ENCODE results near the gene AOC1. TPM values are rescaled to one million over a fixed set of nuclear protein-coding genes. Genes with fewer than 3 reads are reported as not detected.

The AOC1 gene
- total and polyA plus RNA-seq, 2 of the 13 experiments (the other 11 are each of a cell fraction or from before 2014, with no cell fraction given), result not detected

DNA sequence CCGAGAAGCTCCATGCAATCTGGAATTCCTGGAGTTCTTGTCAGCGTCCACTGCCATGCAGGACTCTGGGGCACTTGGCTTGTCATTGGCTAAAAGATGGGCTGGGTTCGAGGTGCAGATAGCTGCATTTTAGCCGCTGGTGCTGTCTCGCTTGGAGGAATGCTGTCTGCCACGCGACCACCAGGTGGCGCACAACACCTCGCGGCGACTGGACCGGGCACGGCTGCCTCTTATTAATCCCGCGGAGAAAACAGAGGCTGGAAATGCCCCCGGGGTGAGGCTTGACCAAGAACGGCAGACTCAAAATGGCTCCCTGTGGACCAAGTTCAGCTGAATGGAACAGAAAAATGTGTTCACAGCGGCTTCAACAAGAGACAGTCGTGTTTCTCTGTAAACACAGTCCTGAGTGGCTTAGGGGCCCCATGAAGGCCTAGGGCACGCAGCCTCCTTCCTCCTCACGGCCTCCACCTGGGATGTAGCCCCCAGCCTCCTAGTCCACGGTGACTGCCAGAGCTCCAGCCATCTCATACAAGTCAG, 46.2 kb downstream of the AOC1 start (continued):
- TF ChIP-seq, protein P1, sequence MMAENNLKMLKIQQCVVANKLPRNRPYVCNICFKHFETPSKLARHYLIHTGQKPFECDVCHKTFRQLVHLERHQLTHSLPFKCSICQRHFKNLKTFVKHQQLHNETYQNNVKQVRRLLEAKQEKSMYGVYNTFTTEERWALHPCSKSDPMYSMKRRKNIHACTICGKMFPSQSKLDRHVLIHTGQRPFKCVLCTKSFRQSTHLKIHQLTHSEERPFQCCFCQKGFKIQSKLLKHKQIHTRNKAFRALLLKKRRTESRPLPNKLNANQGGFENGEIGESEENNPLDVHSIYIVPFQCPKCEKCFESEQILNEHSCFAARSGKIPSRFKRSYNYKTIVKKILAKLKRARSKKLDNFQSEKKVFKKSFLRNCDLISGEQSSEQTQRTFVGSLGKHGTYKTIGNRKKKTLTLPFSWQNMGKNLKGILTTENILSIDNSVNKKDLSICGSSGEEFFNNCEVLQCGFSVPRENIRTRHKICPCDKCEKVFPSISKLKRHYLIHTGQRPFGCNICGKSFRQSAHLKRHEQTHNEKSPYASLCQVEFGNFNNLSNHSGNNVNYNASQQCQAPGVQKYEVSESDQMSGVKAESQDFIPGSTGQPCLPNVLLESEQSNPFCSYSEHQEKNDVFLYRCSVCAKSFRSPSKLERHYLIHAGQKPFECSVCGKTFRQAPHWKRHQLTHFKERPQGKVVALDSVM (CRISPR knock-in tag; IDR thresholded peaks at IDR 0.05), result peak; percentile 74
- TF ChIP-seq MAF1 (CRISPR knock-in tag; IDR thresholded peaks at IDR 0.05; ENCODE audit: borderline replicate concordance), result no peak

DNA sequence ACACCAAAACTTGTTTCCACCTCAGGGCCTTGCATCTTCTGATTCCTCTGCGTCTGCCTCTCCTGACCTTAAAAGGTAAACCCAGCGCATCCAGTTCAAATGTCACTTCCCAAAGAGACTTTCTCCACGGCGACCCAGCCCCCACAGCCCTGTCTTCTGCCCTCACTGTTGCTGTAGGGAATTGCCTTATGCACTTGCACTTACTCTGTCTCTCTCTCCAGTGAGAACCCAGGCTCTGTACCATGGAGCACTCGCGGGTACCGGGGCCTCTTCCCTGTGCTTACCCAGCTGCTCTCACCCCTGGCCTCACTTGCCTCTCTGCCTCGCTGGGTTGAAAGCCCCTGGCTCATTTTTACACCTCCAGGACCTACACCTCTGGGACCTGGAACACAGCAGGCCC, 48.4 kb downstream of the AOC1 start:
- POLR2A ChIA-PET, result no interaction called here
- CTCF ChIA-PET (ENCODE audit: low intra/inter-chr PET ratio, low total read pairs), result no interaction called here
- DNase-seq (ENCODE audit: low spot score) (no peak), ATAC-seq (peak; percentile 27), FAIRE-seq (no peak)
- no peaks in the 10 kb centered on the region for H3K36me3 ChIP-seq (replicated peaks in 1 of 2; ENCODE audit: control insufficient read depth in 1 of 2, insufficient read depth in 2 of 2, low read length in 2 of 2)
- H3K4me3 ChIP-seq (replicated peaks in 1 of 3; ENCODE audit: insufficient read depth in 1 of 3, low read depth in 2 of 3, low read length in 3 of 3), result no peak overlapping the region
- H4K20me1 ChIP-seq (ENCODE audit: insufficient read depth, low read length), result no peaks in the 10 kb centered on the region
- H3K4me1 ChIP-seq (ENCODE audit: insufficient read depth, low read length), result peaks cover 18% of the 10 kb centered on the region
- H3K79me2 ChIP-seq (ENCODE audit: insufficient read depth, low read length), result no peaks in the 10 kb centered on the region
- in situ Hi-C loops (cut with HindIII; ENCODE audit: extremely low pct_ligation_motif_present, low pct_unique_long_range_greater_than_20kb), result no loop called here
- no peaks in the 10 kb centered on the region for H3K9me3 ChIP-seq (ENCODE audit: low read length)
- 26% methylated on average over 8 of the region's 8 CpGs for WGBS (ENCODE audit: low lambda C conversion rate)
- no peak overlapping the region for H3K27ac ChIP-seq (ENCODE audit: extremely low read length, insufficient read depth, low read length)
- no peak overlapping the region for H2AFZ ChIP-seq (ENCODE audit: low read length)
- H3K27me3 ChIP-seq (ENCODE audit: control insufficient read depth in 1 of 2, insufficient read depth in 2 of 2, low read length in 2 of 2), result peaks cover 1 to 33% of the 10 kb centered on the region in 2 experiments; a peak in 3 of 5 replicates
- BruUV-seq (replicated peaks), result no TSS peak
- no peak overlapping the region for H3K9ac ChIP-seq (ENCODE audit: insufficient read depth, low read depth, low read length)
- intact Hi-C loops (cut with micrococcal nuclease; ENCODE audit: unreplicated experiment), result no loop called here
- H3K4me2 ChIP-seq (ENCODE audit: low read depth, low read length), result peak overlapping the region; percentile 29; the same call in 1 of the 2 replicates
- TF ChIP-seq MYC (CRISPR knock-in tag; IDR thresholded peaks at IDR 0.05; ENCODE audit: borderline replicate concordance), result no peak
- TF ChIP-seq DPF2 (CRISPR knock-in tag; IDR thresholded peaks at IDR 0.05; ENCODE audit: borderline replicate concordance, low read depth), result no peak
- no peak for TF ChIP-seq ZBTB20 (CRISPR knock-in tag; IDR thresholded peaks at IDR 0.05; ENCODE audit: borderline replicate concordance, low read depth)
- no peak for TF ChIP-seq ONECUT2 (CRISPR knock-in tag; IDR thresholded peaks at IDR 0.05)
- TF ChIP-seq NFATC3 (CRISPR knock-in tag; IDR thresholded peaks at IDR 0.05), result no peak
- TF ChIP-seq, protein P2, sequence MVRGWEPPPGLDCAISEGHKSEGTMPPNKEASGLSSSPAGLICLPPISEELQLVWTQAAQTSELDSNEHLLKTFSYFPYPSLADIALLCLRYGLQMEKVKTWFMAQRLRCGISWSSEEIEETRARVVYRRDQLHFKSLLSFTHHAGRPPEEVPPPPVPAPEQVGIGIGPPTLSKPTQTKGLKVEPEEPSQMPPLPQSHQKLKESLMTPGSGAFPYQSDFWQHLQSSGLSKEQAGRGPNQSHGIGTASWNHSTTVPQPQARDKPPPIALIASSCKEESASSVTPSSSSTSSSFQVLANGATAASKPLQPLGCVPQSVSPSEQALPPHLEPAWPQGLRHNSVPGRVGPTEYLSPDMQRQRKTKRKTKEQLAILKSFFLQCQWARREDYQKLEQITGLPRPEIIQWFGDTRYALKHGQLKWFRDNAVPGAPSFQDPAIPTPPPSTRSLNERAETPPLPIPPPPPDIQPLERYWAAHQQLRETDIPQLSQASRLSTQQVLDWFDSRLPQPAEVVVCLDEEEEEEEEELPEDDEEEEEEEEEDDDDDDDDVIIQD (CRISPR knock-in tag; IDR thresholded peaks at IDR 0.05; ENCODE audit: low read depth), result no peak
- TF ChIP-seq ZNF143 (CRISPR knock-in tag; IDR thresholded peaks at IDR 0.05), result no peak
- TF ChIP-seq ZNF460 (CRISPR knock-in tag; IDR thresholded peaks at IDR 0.05; ENCODE audit: borderline replicate concordance), result no peak
- TF ChIP-seq, protein P3, sequence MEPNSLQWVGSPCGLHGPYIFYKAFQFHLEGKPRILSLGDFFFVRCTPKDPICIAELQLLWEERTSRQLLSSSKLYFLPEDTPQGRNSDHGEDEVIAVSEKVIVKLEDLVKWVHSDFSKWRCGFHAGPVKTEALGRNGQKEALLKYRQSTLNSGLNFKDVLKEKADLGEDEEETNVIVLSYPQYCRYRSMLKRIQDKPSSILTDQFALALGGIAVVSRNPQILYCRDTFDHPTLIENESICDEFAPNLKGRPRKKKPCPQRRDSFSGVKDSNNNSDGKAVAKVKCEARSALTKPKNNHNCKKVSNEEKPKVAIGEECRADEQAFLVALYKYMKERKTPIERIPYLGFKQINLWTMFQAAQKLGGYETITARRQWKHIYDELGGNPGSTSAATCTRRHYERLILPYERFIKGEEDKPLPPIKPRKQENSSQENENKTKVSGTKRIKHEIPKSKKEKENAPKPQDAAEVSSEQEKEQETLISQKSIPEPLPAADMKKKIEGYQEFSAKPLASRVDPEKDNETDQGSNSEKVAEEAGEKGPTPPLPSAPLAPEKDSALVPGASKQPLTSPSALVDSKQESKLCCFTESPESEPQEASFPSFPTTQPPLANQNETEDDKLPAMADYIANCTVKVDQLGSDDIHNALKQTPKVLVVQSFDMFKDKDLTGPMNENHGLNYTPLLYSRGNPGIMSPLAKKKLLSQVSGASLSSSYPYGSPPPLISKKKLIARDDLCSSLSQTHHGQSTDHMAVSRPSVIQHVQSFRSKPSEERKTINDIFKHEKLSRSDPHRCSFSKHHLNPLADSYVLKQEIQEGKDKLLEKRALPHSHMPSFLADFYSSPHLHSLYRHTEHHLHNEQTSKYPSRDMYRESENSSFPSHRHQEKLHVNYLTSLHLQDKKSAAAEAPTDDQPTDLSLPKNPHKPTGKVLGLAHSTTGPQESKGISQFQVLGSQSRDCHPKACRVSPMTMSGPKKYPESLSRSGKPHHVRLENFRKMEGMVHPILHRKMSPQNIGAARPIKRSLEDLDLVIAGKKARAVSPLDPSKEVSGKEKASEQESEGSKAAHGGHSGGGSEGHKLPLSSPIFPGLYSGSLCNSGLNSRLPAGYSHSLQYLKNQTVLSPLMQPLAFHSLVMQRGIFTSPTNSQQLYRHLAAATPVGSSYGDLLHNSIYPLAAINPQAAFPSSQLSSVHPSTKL (CRISPR knock-in tag; IDR thresholded peaks at IDR 0.05), result no peak
- no peak for TF ChIP-seq SRSF9 (IDR thresholded peaks at IDR 0.05; ENCODE audit: borderline replicate concordance, insufficient read depth, low read depth, low read length, poor library complexity, severe bottlenecking)
- TF ChIP-seq NFE2 (CRISPR knock-in tag; IDR thresholded peaks at IDR 0.05), result no peak
- TF ChIP-seq, protein P4, sequence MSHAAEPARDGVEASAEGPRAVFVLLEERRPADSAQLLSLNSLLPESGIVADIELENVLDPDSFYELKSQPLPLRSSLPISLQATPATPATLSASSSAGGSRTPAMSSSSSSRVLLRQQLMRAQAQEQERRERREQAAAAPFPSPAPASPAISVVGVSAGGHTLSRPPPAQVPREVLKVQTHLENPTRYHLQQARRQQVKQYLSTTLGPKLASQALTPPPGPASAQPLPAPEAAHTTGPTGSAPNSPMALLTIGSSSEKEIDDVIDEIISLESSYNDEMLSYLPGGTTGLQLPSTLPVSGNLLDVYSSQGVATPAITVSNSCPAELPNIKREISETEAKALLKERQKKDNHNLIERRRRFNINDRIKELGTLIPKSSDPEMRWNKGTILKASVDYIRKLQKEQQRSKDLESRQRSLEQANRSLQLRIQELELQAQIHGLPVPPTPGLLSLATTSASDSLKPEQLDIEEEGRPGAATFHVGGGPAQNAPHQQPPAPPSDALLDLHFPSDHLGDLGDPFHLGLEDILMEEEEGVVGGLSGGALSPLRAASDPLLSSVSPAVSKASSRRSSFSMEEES (CRISPR knock-in tag; IDR thresholded peaks at IDR 0.05), result no peak

Data from HepG2 (cell line).